Activated naive CD4-positive, alpha-beta T cell treated with anti-CD3 and anti-CD28 coated beads, Interleukin-2, amount 50 U/mL, for 72 hours (primary cell): ENCODE results near the gene ATP1A2. TPM values are rescaled to one million over a fixed set of nuclear protein-coding genes. Genes with fewer than 3 reads are reported as not detected.

ENCODE experiments used
- ATAC-seq, 2 donors: fragments of 150-1000 bp; cut with Tn5 transposase; 2 replicates each; pipeline ENCODE4 v1.10.0; 2021; ENCODE audit warnings: mild to moderate bottlenecking in 2 of 2, moderate library complexity in 2 of 2
- DNase-seq, 2 donors: peaks; one replicate each; pipeline ENCODE4 v3.0.0; 2021 to 2022; ENCODE audit warnings: low spot score in 2 of 2
- H3K27ac Mint-ChIP-seq, 2 donors: one replicate each; pipeline ENCODE4 v1.8.0; 2022; ENCODE audit warnings: mild to moderate bottlenecking in 2 of 2, mixed read lengths in 2 of 2
- H3K36me3 Mint-ChIP-seq, 2 donors: one replicate each; pipeline ENCODE4 v1.8.0; 2022; ENCODE audit warnings: mixed read lengths in 2 of 2
- H3K9me3 Mint-ChIP-seq, 2 donors: one replicate each; pipeline ENCODE4 v1.8.0; 2022; ENCODE audit warnings: mixed read lengths in 2 of 2
- total RNA-seq, 2 donors: library from RNA; stranded (reverse); gene quantifications; one replicate each; pipeline ENCODE4 v1.2.3, GENCODE V29; 2022

The ATP1A2 gene
- total RNA-seq, 2 donors from 2014 or later: not detected

DNA sequence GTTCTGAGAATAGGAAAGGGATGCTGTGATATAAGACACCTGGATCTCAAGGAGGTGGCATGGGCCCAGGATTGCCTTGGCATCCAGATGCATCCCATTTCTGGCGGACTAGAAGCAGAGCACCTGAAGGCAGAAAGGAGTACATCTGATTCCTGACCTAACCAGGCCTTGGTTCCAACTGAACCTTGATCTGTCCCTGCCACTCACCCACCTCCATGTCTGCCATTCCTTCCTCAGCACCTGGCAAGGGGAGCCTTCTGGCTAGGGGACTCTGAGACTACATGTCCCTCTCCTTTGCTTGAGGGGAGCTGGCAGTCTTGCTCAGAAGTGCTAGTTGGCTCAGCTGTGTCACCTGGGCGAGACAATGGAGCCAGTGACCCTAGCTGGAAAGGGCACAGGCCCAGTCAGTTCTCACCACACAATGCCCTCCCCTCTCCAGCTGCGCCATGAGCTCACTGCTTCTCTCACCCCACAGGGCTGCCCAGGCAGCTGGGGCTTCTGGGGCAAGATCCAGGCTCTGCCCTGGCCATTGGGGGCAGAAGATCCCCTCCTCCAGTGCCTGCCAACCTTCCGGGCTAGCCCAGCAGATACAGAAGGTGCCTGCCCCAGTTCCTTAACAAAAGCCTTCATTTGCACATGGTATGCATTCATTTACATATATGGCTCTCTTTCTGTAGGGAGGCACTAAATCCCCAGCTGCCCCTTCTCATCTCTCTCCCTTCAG, 20.0 kb upstream of the ATP1A2 start:
- Mint-ChIP-seq H3K36me3 (peaks cover 6% of the 10 kb centered on the region in 2 donors), H3K27ac (peak overlapping the region in 1 of 2 donors; percentile 83), H3K9me3 (no peaks in the 10 kb centered on the region)
- ATAC-seq (no peak), DNase-seq (no peak)

DNA sequence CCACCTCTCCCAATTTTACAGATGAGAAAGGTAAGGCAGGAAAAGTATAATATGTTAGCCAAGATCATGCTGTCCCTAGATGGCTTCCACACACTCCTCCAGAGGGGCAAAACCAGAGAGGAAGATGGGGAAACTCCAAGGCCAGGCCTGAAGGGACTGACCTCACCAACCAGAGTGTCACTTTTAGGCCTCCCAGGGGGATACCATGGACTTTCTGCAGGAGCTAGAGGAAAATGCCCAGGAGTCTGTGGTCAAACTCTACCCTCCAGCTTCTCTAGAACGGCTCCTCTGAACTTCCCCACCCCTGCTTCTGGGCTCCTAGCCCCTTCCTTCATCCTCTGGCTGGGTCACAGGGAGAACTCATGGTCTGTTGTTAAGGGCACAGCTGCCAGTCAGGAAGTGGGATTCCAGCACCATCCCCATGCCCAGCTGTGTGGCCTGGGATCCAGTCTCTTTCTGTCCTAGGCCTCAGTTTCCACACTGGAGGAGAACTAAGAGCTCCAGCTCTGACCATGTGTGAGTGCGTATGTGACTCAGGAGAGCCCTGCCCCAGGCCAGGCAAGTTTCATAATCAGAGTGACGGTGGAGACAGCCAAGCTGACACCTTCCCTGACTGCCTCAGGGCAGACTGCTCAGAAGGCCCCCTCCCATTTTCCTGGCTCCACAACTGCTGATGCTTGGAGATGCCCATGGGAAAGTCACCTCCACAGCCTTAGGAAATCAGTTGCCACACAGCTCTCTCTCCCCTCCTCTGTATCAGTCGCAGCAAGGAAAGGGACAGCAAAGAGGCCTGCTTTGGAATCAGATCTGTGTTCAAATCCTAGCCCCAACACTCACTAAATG, 19.1 kb upstream of the ATP1A2 start:
- DNase-seq (no peak), ATAC-seq (no peak)
- Mint-ChIP-seq H3K27ac (peak overlapping the region; percentile 83 to 96), H3K9me3 (no peaks in the 10 kb centered on the region), H3K36me3 (peaks cover 6% of the 10 kb centered on the region in 2 donors)

DNA sequence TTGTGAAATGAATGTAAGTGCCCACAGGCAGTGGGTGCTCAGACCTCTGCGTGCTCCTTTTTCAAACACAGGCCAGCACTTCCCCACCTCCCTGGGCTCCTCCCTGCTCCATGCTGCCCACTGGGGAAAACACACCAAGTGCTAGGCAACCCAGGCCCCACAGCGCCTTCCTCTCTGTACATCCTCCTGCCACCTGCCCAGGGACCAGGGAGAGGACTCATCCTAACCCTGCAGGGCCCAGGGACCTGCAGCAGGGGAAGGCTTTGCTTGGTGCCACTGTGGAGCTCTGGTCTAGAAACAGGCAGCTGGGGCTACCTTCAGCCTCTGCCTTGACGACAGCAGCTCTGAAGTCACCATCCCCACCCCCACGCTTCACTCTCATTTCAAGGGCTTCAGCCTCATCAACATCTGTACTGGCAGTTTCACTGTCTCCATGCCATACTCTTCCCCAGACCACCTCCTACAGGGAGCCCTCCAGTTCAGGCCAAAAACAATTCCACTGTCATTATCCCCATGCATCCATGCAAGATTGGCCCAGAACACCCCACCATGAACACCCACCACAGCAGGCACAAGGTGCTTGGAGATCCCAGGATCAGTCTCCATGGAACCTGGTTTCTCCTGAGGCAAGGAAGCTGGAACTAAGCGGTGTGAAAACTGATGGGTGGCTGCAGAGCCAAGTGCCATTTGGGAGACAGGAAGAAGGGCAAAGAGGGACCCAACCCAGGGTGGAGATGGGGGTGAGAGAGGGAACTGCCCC, 18.2 kb upstream of the ATP1A2 start:
- ATAC-seq (no peak), DNase-seq (peak in 1 of 2 donors; percentile 39)
- Mint-ChIP-seq H3K36me3 (peaks cover 6% of the 10 kb centered on the region in 2 donors), H3K9me3 (no peaks in the 10 kb centered on the region), H3K27ac (peak overlapping the region; percentile 83 to 96)

DNA sequence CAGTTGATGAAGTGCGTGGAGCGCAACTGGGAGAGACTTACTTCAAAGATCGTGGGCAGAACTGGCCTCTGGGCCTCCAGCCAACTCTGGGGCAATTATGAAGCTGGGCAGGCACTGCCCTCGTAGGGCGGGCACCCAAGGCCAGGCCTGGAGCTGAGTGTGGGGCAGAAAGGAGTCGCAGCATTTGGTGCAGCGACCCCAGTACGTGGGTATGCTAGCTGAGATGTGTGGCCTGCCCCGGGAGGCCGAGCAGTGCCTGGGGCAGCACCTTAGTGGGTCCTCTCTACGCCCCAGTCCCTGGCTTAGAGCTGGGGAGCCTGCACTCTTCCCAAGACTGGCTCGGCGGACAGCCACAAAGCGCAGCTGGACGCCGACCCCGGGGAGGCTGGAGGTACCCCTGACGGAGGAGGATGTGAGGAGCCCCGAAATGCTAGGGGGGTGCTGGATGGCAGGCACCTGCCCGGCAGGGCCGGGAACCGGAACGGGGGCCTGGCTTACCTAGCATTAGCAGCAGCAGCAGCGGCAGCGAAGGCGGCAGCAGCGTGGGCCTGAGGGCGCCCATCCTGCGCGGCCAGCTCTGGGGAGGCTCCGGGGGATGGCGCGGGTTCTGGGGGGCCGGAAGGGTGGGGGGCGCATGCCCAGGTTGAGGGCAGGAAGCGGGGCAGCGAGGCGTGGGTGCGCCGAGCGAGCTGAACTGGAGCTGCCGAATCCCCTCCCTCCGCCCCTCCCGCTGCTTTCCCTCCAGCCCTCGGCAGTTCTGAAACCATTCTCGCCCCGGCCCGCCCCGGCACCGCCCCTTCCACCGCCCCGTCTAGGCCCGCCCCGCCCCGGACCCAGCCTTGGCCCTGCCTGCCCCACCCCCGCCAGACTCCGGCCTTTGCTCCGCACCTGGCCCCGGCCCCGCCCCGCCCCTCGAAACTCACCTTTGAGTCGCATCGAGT, 17.4 kb upstream of the ATP1A2 start, which contains the start of gene IGSF8:
Gene IGSF8 (minus strand): TSS at position 709 of the 941 bp plus-strand sequence. CDS start 147 bp downstream, at position 562.
- Mint-ChIP-seq H3K9me3 (no peaks in the 10 kb centered on the region), H3K36me3 (peaks cover 6% of the 10 kb centered on the region in 2 donors), H3K27ac (peak within 1 kb of the TSS; percentile 90 to 96)
- peak; percentile 89 to 92 for DNase-seq
- ATAC-seq: peak; percentile 70 to 74

DNA sequence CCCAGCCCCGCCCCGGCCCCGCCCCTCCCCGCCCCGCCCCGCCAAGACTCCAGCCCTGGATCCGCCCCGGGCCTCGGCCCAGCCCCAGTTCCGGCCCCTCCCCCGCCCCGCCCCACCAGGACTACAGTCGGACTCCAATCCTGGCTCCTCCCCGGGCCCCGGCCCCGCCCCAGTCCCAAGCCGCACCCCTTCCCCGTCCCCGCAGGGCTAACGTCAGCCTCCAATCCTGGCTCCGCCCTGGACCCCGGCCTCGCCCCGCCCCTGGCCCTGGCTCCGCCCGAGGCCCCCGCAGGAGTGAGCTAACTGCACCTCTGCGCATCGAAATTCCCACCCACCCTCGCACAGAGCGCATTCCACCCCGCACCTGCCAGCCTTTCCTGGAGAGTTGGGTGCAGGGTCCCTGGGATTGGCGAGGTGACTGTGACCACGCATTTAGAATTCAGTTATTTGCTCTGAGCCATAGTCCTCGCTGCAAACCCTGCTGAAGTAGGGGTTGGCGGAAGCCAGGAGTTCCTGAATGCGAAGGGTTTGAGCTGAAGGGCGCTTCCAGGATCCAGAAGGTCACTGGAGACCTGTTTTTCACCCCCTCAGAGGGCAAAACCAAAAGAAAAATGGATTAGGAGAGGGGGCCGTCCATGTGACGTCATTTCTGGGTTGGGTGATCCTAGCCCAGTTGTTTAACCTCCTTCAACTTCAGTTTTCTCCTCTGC, 16.6 kb upstream of the ATP1A2 start:
- ATAC-seq (peak; percentile 85 to 88), DNase-seq (peak; percentile 95 to 97)
- no peaks in the 10 kb centered on the region for H3K9me3 Mint-ChIP-seq
- peaks cover 6% of the 10 kb centered on the region in 2 donors for H3K36me3 Mint-ChIP-seq
- H3K27ac Mint-ChIP-seq: peak overlapping the region; percentile 81 to 90

DNA sequence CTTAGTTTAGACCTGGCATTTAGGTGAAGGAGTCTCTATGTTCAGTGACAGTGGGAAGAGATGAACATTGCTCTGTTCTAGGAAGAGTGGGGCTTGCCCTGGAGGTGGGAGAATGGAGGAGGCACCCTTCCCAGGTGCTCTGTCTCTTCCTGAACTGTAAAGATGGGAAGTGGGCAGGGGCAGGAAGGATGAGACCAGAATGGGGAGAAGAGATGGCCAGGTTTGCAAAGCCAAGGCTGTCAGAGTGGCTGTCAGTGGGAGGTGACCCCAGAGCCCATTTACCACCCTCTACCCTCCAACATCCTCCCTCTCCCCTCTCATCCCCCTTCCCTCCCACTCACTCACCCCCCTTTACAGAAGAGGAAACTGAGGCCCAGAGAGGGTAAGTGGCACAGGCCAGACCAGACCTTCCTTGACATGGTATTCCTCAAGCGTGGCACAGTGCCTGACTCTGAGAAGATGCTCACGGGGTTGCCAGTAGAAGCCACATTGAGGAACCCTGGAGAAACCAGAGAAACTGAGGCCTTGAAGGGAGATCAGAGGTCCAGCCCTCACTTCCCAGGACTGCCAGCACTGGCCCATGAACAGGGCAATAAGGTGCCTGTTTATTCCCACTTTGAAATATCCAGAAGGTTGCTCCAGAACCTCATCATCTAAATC, 15.7 kb upstream of the ATP1A2 start:
- no peak for ATAC-seq
- no peak for DNase-seq
- H3K27ac Mint-ChIP-seq: peak overlapping the region; percentile 81 to 90
- H3K9me3 Mint-ChIP-seq: no peaks in the 10 kb centered on the region
- H3K36me3 Mint-ChIP-seq: peaks cover 6% of the 10 kb centered on the region in 2 donors

DNA sequence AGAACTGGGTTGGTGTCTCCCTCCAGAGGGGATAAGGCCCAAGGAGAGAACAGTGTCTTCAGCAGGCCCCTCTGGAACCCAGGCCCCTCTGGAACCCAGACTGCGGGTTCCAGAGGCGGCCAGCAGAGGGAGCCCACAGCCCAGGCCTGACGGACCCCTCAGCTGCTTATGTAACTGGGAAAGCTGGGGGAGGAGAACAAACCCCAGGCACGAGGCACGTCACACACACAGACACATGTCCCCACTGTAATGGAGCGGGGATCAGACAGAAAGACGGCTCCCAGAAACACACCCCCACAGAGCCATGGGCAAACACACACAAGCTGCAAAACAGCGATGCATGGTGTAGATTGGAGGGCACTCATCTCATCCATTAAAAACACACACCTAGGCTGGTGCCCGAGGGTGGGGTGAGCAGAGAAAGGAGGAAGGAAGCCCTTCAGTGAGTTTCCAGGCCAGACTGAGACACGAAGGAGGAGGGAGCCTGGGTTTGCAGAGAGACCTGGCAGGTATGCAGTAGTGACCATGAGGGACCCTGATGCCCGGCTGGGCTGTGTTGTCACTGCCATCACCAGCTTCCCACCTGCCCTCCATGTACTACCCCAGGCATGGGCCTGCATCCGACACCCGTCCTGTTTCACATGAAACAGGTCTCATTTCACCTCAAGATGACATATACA, 14.4 kb upstream of the ATP1A2 start:
- Mint-ChIP-seq H3K27ac (peak overlapping the region; percentile 12 to 90), H3K36me3 (peaks cover 6% of the 10 kb centered on the region in 2 donors), H3K9me3 (no peaks in the 10 kb centered on the region)
- DNase-seq (peak in 1 of 2 donors; percentile 76), ATAC-seq (peak; percentile 11 to 34)

DNA sequence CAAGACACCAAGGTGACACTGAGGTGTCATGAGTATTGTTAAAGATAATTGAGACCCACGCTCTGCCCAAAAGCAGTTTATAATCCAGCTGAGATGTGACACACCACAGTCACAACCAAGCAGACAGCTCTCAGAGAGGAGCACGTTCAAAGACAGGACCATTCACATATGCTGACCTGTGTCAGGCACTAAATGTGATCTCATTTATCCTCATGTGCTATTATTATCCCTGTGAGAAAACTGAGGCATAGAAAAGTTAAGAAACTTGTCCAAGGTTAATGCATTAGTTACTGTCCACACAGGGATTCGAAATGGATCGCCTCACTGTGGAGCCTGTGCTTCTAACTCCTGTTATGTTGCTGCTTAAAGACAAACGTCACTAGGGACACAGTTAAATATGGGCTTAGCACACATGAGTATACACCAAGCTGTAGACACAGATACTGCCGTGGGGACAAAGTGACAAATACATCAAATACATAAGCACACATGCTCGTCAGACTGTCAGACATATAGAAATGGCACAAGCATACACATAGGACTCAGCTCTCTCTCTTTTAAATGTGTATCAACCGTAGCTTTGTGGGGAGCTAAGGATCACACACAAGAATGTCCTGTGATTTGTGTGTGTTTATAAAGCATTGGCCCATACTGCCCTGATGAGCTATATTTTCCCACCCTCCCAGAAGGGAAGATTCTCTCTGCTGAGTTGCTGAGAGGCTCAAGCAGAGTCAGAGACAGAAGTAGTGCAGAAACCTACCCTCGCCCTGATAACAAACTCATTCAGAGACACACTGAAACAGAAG, 13.6 kb upstream of the ATP1A2 start:
- Mint-ChIP-seq H3K27ac (no peak overlapping the region), H3K36me3 (peaks cover 6% of the 10 kb centered on the region in 2 donors), H3K9me3 (no peaks in the 10 kb centered on the region)
- DNase-seq (no peak), ATAC-seq (no peak)

DNA sequence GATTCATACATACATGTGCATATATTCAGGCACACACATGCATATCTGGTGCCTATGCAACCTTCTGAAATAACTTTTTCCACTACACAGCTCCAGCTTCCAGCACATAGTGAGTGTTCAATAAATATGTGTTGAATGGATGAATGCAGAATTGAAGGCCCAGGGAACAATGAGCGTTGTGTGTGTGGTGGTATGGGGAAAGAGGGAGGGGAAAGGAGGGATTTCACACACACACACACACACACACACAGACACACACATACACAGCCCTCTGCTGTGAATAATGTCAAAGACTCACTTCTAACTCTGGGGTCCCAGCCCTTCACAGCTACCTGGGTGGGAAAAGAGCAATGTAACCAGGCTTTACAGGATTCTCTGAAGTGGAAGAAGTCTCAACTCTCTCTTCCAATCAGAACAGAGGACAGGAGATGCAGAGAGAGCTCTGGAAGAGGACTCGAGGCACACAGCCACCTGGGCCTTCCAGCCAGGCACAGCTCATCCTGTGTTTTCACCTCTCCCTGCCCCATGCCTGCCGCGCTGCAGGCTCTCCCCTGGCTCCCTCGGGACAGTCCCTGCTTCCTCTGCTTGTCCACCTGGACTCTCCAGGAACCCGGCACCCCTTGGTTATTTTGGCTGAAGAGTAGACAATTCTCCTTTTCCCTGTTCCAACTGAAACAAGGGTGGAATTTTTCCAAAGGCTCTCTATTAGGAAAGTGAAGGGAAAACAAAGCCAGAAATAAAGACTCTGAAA, 11.7 kb upstream of the ATP1A2 start:
- ATAC-seq (no peak), DNase-seq (no peak)
- no peaks in the 10 kb centered on the region for H3K36me3 Mint-ChIP-seq
- no peak overlapping the region for H3K27ac Mint-ChIP-seq
- H3K9me3 Mint-ChIP-seq: no peaks in the 10 kb centered on the region

DNA sequence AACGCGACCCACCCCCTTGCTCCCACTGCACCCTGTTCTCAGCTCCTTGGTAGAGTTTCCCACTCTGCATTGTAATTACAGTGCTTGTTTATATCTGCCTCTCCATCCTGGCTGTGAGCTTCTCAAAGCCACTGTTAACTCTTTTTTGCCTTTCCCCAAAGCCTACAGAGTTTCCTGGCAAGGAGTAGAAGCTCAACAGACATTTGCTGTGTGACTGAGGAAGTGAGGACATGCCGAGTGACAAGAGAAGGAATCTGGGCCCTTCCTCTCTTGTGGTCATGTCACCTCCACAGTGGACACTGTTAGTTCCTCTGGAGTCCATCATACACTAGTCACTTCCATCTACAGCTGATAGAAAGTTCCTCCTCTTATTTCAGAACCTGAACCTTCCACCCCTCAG, 11.1 kb upstream of the ATP1A2 start:
- no peak for ATAC-seq
- Mint-ChIP-seq H3K9me3 (no peaks in the 10 kb centered on the region), H3K36me3 (no peaks in the 10 kb centered on the region), H3K27ac (peak overlapping the region; percentile 50 to 85)
- no peak for DNase-seq

DNA sequence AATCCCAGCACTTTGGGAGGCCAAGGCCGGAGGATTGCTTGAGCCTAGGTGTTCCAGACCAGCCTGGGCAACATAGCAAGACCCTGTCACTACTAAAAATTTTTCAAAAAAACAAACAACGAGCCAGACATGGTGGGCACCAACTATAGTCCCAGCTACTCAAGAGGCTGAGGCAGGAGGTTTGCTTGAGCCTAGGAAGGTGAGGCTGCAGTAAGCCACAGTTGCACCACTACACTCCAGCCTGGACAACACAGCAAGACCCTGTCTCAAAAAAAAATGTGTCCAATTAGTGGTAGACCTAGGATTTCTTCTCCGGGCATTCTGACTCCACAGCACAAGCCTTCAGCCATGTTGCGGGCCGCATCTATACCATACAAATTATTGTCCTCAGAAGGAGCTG, 10.4 kb upstream of the ATP1A2 start:
- DNase-seq (no peak), ATAC-seq (no peak)
- H3K27ac Mint-ChIP-seq: peak overlapping the region in 1 of 2 donors; percentile 85
- H3K9me3 Mint-ChIP-seq: no peaks in the 10 kb centered on the region
- no peaks in the 10 kb centered on the region for H3K36me3 Mint-ChIP-seq

DNA sequence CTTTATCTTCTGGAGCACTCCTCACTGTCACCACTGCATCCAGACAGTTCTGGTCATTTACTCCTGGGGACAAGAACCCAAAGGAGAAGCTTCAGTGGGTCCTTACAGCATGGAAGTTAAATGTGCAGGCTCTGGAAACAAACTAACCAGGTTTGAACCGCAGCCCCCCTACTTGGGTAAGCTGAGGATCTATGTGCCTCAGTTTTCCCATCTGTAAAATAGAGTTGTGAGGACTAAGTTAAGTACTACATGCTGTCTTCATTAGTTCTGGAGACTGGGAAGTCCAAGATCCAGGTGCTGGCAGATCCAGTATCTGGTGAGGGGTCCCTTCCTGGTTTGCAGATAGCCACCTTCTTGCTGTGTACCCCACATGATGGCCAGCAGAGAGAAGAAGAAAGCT, 8.0 kb upstream of the ATP1A2 start:
- Mint-ChIP-seq H3K36me3 (no peaks in the 10 kb centered on the region), H3K27ac (no peak overlapping the region), H3K9me3 (no peaks in the 10 kb centered on the region)
- ATAC-seq: no peak
- no peak for DNase-seq
